GM13976 (cell line): ENCODE data around the gene CACHD1.

Source experiments
- DNase-seq: peaks from one replicate; pipeline ENCODE4 v3.0.0; 2012; ENCODE audit warnings: low spot score
- CTCF ChIP-seq: IDR thresholded peaks from 2 replicates; pipeline ENCODE4 v1.5.1; 2012; ENCODE audit warnings: borderline replicate concordance, mild to moderate bottlenecking; ENCODE audit not compliant: insufficient read depth; ENCODE audit errors: extremely low read depth, missing control alignments, control extremely low read depth
- in situ Hi-C: fragments of 300-500 bp; cut with MboI; formaldehyde crosslinking; loops from one replicate; pipeline ENCODE4 v1.12.0; 2022; ENCODE audit warnings: low sequenced_read_pairs, mixed read lengths, inconsistent platforms; ENCODE audit not compliant: unreplicated experiment

Gene CACHD1

GRCh38 chr1:64497088-64497883, 27.4 kb downstream of the CACHD1 start:
- in situ Hi-C loops, result no loop called here
- no peak for TF ChIP-seq CTCF
- no peak for DNase-seq

GRCh38 chr1:64498325-64498724, 28.4 kb downstream of the CACHD1 start:
- DNase-seq, result no peak
- no peak for TF ChIP-seq CTCF
- in situ Hi-C loops, result no loop called here

- in situ Hi-C loops, result no loop called here
- no peak for DNase-seq
- TF ChIP-seq CTCF, result no peak
Measured at GRCh38 chr1:64499011-64499410, 29.1 kb downstream of the CACHD1 start.

- TF ChIP-seq CTCF, result no peak
- DNase-seq, result no peak
- in situ Hi-C loops, result no loop called here
Measured at GRCh38 chr1:64499966-64500365, 30.0 kb downstream of the CACHD1 start.

GRCh38 chr1:64502083-64502482, 32.2 kb downstream of the CACHD1 start:
- no peak for DNase-seq
- in situ Hi-C loops, result no loop called here
- TF ChIP-seq CTCF, result no peak

GRCh38 chr1:64502931-64503330, 33.0 kb downstream of the CACHD1 start:
- in situ Hi-C loops, result no loop called here
- no peak for TF ChIP-seq CTCF

More at GRCh38 chr1:64502931-64503330, 33.0 kb downstream of the CACHD1 start:
- DNase-seq, result no peak
